SH-SY5Y (cell line): Measurements from ENCODE around the gene RANBP3L.

Experiments
- GATA2 ChIP-seq: IDR thresholded peaks from 2 replicates; pipeline ENCODE4 v1.6.1; 2011; ENCODE audit warnings: mild to moderate bottlenecking, low read depth, low read length
- GATA3 ChIP-seq: IDR thresholded peaks from 2 replicates; pipeline ENCODE4 v1.6.1; 2011; ENCODE audit warnings: low read depth, mild to moderate bottlenecking, low read length, moderate library complexity

RANBP3L gene

GRCh38 chr5:36301858-36302603 lies at the start of gene RANBP3L:
Gene RANBP3L, minus strand, starts transcription at chr5:36301902. Its CDS starts 486 bp downstream, at chr5:36301416.
- TF ChIP-seq GATA2 = no peak
- TF ChIP-seq GATA3 = no peak

GRCh38 chr5:36346896-36347690 lies 45.4 kb upstream of the RANBP3L start:
- no peak for TF ChIP-seq GATA2
- TF ChIP-seq GATA3 = no peak

DNA sequence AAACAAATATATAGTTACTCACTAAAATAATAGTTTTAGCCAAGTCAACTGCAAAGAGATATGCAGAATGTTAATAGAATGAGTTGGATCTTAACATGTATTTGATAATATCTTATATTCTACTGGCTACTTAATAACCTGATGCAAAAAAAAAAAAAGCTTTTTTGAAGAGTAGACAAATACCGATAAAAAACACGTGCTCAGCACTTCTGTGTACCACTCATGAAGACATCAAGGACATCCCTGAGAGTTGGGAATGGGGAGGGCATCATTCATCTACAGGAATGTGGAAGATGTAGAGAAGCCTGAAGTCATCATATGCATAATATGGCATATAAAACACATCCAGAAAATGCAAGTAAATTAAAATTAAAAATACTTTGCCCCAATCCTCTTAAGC lies 43.2 kb upstream of the RANBP3L start:
- no peak for TF ChIP-seq GATA3
- no peak for TF ChIP-seq GATA2

DNA sequence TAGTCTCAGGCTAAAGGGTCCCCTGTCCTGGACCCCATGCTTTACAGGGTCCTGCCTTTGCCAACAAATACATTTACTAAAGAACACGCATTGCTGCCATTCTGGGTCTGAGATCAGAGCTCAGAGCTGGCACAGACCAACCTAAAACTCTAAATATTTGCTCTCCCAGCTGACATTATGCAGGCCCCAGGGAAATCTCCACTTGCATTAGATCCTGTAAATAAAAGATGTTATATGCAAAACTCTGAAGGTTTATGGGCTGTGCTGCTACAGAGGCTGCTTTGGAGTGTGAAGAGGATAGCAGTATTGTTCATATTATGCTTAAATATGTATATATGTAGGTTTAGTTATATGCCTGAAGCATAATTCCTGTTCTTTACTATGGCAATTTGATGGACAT lies 35.9 kb upstream of the RANBP3L start:
- TF ChIP-seq GATA2 (no peak), GATA3 (no peak)

DNA sequence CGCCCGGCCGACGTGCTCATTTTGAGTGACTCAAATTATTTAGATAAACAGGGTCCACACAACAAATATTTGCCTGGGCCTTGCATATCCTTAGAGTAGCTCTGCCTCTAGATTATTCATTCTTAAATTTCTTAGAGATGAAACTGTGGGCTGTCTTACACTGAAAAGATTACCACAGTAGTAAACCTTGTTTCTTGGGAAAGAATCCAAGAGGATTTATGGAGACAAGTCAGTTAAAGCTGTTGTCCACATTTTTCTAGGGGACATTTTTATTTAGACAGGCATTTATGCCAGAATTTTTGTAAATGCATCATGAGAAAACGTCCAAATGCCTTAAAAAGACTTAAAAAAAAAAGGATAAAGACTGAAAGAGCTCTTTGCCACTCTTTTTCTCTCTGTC lies 32.6 kb upstream of the RANBP3L start:
- no peak for TF ChIP-seq GATA2
- TF ChIP-seq GATA3 = no peak

DNA sequence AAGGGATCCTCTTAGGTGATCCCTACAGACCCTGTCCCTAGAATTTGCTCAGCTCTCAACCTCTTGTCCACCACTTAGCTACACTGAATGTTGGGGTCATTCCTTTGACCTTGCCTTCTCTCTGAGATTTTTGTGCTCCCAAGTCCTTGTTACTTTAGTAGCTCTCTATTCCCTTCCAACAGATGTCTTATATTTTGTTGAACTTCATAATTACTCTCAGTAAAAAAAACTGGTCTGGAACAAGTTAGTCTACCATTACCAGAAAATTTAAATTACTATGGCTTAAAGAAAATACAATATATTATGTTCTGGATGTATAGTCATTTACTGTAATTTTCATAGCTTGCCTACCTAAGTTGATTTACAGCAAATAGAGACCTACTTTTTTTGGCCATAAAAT lies 23.5 kb upstream of the RANBP3L start:
- TF ChIP-seq GATA2 (no peak), GATA3 (no peak)

DNA sequence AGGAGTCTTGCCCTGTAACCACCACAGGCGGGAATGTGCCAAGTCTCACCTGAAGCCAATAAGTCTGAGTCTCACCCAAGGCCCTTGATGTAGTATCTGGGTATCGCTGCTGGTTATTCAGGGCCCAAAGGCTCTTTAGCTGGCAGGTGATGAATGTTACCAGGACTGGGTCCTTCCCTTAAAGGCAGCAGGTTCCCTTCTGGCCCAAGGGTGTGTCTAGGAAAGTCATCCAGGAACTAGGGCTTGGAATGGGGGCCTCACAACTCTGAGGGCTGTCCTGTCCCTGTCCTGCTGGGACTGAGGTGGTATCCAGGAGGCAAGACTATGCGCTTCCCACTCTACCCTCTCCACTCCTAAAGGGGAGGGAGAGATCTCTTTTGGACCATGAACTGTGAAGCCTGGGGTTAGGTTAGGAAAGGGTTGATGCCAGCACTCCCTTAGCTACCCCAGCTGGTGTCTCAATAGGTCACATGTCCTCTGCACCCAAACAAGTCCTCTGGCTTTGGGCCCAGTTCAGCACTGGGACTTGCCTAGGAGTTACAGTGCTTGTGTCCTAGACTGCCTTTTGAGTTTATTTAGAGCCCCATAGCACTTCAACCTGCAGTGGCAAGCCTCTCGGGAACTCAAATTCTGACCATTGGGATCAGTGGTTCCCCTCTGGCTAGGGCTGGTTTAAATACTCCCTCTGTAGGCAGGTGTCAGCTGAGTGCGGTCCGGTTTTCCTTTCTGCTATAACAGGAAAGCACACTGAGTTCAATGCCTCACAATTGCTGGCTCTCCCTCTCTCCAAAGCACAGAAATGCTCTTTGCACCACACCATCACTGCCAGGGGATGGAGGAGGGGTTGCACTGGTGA lies 22.5 kb upstream of the RANBP3L start:
- TF ChIP-seq GATA2 (no peak), GATA3 (no peak)

GRCh38 chr5:36312953-36313672 lies 11.4 kb upstream of the RANBP3L start:
- no peak for TF ChIP-seq GATA2
- TF ChIP-seq GATA3 = no peak

GRCh38 chr5:36311956-36312355 lies 10.3 kb upstream of the RANBP3L start:
- TF ChIP-seq GATA3 = no peak
- no peak for TF ChIP-seq GATA2

DNA sequence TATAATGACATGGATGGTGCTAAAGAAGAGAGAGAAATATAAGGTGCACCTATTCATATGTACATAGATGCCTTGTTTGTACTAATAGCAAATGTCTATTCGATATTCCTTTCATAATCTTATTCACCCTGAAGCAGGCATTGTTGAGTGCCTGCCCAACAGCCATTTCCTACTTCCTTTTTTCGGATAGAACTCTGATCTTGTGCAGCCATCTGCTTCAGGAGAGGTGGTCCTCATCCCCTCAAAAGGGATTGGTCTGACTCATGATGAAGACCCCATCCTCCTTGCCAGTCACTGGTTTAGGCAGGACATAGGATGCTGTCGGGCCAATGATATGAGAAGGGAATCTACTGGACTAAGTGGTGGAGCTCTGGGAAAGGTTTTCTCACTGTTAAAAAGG lies 8.4 kb upstream of the RANBP3L start:
- TF ChIP-seq GATA2 = no peak
- no peak for TF ChIP-seq GATA3

- no peak for TF ChIP-seq GATA2
- TF ChIP-seq GATA3 = no peak
Observed at GRCh38 chr5:36305571-36306326, 4.0 kb upstream of the RANBP3L start.

DNA sequence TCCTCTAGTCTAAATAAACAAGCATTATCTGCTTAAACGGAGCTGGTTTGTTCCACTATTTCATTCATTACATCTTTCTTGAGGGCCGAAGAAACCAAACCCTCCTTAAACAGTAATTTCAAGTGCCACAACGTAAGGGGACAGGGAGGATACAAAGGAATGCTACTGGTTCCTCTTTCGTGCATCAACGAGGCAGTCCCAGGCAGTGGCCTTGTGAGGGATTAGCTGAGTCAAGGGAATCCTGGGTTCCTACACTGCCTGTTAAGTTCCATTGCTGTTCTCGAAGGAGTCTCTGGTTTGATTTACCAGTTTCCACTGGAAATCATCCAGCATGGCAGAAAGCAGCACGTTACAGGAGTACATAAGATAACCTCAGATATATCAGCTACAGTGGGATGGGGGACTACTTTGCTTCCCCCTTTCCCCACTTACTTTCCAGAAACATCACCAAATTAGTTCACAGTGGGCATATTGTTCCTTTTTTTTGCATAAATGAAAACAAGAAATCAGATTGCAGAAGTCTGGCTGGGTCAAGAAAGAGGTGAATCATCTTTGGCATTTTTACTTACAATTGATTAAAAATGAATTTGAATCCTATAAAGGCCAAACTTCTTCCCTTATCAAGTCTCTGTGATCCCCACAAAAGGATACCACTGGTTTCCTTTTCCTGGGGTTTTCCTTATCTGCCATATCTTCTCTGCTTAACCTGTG lies 2.5 kb upstream of the RANBP3L start:
- TF ChIP-seq GATA2 (no peak), GATA3 (no peak)
